ENCODE data around the gene MOB3C.

The MOB3C gene

GRCh38 chr1:46612937-46613660 lies 3.5 kb downstream of the MOB3C start:
- no peaks in the 10 kb centered on the region for H3K9me3 ChIP-seq
- no peak for TF ChIP-seq CTCF (IDR thresholded peaks at IDR 0.05; ENCODE audit: low read depth, low read length)
- no peaks in the 10 kb centered on the region for H3K36me3 ChIP-seq
- H3K27me3 ChIP-seq = no peaks in the 10 kb centered on the region
- H3K4me3 ChIP-seq (ENCODE audit: low read depth, low read length) = no peak overlapping the region
- no peak for DNase-seq
- no peaks in the 10 kb centered on the region for H3K4me1 ChIP-seq

- Histone ChIP-seq H3K4me3 (ENCODE audit: low read depth, low read length) (no peak overlapping the region), H3K36me3 (no peaks in the 10 kb centered on the region), H3K27me3 (no peaks in the 10 kb centered on the region), H3K9me3 (no peaks in the 10 kb centered on the region), H3K4me1 (no peaks in the 10 kb centered on the region)
- no peak for TF ChIP-seq CTCF (IDR thresholded peaks at IDR 0.05; ENCODE audit: low read depth, low read length)
- no peak for DNase-seq
Measured at GRCh38 chr1:46611691-46612221, 4.9 kb downstream of the MOB3C start.

GRCh38 chr1:46607345-46608130 lies 9.1 kb downstream of the MOB3C start:
- Histone ChIP-seq H3K4me3 (ENCODE audit: low read depth, low read length) (no peak overlapping the region), H3K27me3 (no peaks in the 10 kb centered on the region), H3K36me3 (no peaks in the 10 kb centered on the region), H3K4me1 (no peaks in the 10 kb centered on the region), H3K9me3 (no peaks in the 10 kb centered on the region)
- DNase-seq = no peak
- no peak for TF ChIP-seq CTCF (IDR thresholded peaks at IDR 0.05; ENCODE audit: low read depth, low read length)

- TF ChIP-seq CTCF (IDR thresholded peaks at IDR 0.05; ENCODE audit: low read depth, low read length) = no peak
- DNase-seq = no peak
- no peaks in the 10 kb centered on the region for H3K36me3 ChIP-seq
- H3K27me3 ChIP-seq = no peaks in the 10 kb centered on the region
- no peak overlapping the region for H3K4me3 ChIP-seq (ENCODE audit: low read depth, low read length)
- no peaks in the 10 kb centered on the region for H3K9me3 ChIP-seq
- H3K4me1 ChIP-seq = no peaks in the 10 kb centered on the region
Measured at GRCh38 chr1:46606255-46606965, 10.2 kb downstream of the MOB3C start.

GRCh38 chr1:46605232-46605631 lies 11.4 kb downstream of the MOB3C start:
- Histone ChIP-seq H3K4me1 (no peaks in the 10 kb centered on the region), H3K27me3 (no peaks in the 10 kb centered on the region), H3K36me3 (no peaks in the 10 kb centered on the region), H3K9me3 (no peaks in the 10 kb centered on the region), H3K4me3 (ENCODE audit: low read depth, low read length) (no peak overlapping the region)
- no peak for DNase-seq
- TF ChIP-seq CTCF (IDR thresholded peaks at IDR 0.05; ENCODE audit: low read depth, low read length) = no peak

Data from BE2C (cell line).